GM12891 (cell line): Measurements from ENCODE around the gene FARS2.

Experiments
- POLR2A ChIP-seq: IDR thresholded peaks from 2 replicates; pipeline ENCODE4 v1.6.1; 2011; ENCODE audit warnings: low read depth, low read length, control low read depth
- POLR2AphosphoS5 ChIP-seq: IDR thresholded peaks from 2 replicates; pipeline ENCODE4 v1.6.1; 2011; ENCODE audit warnings: low read depth, low read length, control low read depth

GRCh38 chr6:5589422-5590141, 328.3 kb downstream of the FARS2 start:
- TF ChIP-seq POLR2AphosphoS5 (no peak), POLR2A (no peak)
